Fibroblast of skin of left biceps (primary cell): ENCODE results near the gene BCL2L1.
"Not testable (repeated sequence)": the region's sequence is repeated elsewhere in the genome, so short reads cannot be mapped to it uniquely, and the experiment has no call there.

ENCODE experiments used
- DNase-seq, 2 experiments: peaks; one replicate each; pipeline ENCODE4 v3.0.0-alpha.2; 2013; ENCODE audit warnings: low read depth in 2 of 2

BCL2L1 gene

DNA sequence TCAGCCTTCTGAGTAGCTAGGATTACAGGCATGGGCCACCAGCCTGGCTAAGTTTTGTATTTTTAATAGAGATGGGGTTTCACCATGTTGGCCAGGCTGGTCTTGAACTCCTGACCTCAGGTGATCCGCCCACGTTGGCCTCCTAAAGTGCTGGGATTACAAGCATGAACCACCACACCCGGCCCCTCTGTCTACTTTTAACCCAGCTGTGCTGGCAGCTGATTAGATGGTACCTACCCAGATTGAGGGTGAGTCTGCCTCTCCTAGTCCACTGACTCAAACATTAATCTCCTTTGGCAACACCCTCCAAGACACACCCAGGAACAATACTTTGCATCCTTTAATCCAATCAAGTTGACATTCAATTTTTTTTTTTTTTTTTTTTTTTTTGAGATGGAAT lies 74.6 kb downstream of the BCL2L1 start:
- DNase-seq, result not testable (repeated sequence)

DNA sequence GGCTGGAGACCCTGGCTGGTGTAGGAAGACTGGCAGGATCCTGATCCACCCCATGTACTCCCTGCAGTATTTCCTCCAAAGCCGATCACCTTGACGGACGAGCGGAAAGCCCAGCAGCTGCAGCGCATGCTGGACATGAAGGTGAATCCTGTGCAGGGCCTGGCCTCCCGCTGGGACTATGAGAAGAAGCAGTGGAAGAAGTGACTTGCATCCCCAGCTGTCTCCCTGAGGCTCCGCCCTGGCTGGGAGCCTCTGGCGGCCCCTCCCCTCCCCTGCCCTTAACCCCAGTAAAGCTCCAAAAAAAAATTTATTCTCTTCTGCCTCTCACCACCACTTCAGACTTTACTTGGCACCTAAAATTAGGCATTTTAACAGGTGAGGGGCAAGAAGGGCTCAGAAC lies 78.0 kb downstream of the BCL2L1 start:
- no peak for DNase-seq

DNA sequence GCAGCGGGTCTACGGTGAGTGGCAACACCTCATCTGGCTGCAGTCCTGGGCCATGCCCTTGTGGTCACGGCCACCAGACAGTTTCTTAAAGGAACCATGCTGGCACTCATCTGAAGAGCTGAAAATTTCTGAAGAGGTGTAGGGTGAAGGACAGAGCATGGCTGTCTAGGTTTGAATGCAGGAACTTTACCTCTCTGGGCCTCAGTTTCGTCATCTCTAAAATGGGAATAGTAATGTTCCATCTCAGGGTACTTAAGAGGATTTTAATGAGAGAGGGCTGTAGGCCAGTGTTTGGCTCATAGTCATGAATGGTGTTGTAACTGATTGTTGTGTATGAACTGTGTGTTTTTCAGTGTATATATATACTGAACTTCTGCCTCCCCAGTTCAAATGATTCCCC lies 79.1 kb downstream of the BCL2L1 start:
- DNase-seq, result no peak

DNA sequence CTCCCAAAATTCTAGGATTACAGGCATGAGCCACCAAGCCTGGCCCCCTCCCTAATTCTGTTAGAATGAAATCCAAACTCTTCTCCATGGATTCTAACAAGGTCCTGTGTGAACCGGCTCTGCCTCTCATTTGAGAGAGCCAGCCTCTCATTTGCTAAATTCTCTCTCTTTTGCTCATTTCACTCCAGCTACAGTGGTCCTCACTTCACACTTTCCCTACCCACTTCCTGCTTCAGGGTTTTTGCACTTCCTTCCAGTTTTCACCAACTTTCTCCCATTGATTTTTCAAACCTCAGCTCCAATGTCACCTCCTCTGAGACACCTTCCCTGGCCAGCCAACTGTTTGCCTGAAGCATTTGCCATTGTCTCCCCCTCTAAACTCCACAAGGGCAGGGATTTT lies 79.8 kb downstream of the BCL2L1 start:
- no peak for DNase-seq

DNA sequence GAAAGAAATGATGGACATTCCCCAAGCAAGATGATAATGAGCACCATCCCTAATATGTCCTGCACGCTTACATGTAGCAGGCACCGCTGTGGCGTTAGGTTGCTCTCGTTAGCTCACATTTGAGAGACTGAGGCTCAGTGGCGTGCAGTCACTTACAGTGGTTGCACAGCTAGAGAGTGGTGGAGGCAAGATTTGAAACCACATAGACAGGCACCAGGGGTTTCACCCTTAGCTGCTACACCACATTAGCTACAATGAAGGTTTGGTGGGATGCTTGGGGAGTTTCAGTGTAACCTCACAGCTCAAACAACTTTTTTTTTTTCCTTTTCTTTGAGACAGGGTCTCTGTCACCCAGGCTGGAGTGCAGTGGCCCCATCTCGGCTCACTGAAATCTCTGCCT lies 81.3 kb downstream of the BCL2L1 start:
- no peak for DNase-seq

DNA sequence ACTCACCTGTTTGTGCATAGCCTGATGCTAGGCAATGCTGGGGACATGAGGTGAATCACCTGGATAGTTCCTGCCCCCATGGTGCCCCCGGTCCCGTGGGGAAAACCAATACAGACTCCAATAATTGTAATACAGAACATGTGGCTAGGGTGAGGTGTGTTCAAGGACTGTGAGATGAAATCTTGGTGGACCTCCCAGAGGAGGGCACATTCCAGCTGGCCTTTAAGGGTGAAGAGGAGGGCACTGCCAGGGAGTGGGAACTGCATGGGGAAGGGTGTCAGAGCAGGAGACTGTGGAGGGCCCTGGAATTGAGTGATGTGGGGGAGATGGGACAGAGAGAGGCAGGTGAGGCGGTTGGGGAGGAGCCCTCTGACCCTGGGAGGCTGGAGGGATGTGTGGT lies 82.4 kb downstream of the BCL2L1 start:
- no peak for DNase-seq

DNA sequence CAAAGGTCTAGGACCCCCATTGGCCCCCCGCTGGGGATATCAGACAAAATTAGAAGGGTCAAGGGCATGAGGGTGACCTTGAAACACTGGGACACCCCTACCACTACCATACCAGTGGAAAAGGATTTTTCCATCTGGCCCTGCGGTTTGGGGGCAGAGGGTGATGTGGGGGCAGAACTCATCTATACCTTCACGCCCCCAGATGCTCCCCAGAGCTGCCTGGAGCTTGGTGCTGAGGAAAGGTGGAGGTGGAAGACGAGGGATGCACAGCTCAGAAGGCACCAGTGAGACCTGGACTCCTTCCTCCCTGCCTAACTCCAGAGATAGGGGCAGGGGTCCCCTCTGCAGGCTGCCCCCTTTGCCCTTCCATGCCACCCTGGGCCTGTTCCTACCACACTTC lies 83.9 kb downstream of the BCL2L1 start:
- no peak for DNase-seq

DNA sequence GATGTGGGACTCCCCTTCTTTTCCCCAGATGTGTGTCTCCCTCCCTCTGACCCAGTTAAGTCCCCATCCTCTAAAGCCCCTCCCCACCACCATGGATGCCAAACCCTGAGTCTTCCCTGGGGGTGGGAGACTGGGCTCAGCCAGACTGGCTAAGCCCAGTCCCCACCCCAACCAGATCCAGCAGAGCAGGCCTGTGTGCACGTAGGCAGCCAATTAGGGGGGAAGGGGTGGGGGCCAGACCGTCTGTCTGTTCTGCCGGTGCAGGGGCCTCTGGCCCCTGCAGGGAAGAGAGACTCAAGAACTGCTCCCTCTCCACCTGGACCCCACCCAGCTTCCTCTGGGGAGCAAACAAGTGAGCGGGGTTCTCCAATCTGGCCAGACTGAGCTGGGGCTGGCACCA lies 84.4 kb downstream of the BCL2L1 start:
- DNase-seq, result no peak

DNA sequence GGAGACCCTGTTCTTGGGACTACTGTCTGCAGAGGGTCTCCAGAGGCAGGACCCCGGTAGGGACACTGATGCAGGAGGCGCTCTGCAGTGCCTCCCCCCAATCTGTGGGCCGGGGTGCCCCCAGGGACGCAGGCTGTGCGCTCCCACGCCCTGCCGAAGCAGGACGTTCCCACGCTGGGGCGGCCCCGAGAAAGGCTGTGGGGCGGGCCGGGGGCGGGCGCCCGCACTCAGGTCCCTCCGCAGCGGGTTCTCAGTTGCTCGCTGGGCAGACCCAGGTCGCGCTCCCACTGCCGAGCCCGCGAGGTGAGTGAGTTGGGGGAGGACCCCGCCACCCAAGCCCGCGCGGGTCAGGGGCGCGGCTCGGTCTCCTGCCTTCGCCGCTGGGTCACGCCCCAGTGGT lies 85.0 kb downstream of the BCL2L1 start, which contains the start of gene COX4I2:
Gene COX4I2, plus strand, starts transcription at position 253 of the 400 bp plus-strand sequence. CDS start 1,106 bp downstream, outside the sequence.
- DNase-seq, result no peak

DNA sequence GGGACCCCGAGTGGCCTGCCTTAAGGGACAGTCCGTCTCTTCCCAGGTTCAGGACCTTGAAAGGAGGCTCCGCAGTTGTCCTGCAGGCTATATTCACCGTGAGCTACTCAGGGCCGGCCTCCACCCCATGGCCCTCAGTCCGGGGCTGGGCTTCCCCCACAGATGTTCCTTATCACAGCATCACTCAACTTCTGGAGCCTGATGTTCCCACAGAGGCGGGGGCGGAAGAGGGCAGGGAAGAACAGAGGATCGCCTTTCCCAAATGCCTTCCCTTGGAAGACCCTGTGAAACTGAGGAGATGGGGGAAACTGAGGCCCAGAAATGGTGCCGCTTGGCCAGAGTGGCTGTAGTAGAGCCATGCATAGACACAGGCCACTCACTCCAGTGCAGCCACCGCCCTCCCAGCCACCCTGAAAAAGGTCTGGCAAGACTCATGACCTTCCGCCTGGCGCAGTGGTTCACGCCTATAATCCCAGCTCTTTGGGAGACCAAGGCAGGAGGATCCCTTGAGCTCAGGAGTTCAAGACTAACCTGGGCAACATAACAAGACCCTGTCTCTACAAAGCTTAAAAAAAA lies 89.2 kb downstream of the BCL2L1 start:
- DNase-seq, result no peak

DNA sequence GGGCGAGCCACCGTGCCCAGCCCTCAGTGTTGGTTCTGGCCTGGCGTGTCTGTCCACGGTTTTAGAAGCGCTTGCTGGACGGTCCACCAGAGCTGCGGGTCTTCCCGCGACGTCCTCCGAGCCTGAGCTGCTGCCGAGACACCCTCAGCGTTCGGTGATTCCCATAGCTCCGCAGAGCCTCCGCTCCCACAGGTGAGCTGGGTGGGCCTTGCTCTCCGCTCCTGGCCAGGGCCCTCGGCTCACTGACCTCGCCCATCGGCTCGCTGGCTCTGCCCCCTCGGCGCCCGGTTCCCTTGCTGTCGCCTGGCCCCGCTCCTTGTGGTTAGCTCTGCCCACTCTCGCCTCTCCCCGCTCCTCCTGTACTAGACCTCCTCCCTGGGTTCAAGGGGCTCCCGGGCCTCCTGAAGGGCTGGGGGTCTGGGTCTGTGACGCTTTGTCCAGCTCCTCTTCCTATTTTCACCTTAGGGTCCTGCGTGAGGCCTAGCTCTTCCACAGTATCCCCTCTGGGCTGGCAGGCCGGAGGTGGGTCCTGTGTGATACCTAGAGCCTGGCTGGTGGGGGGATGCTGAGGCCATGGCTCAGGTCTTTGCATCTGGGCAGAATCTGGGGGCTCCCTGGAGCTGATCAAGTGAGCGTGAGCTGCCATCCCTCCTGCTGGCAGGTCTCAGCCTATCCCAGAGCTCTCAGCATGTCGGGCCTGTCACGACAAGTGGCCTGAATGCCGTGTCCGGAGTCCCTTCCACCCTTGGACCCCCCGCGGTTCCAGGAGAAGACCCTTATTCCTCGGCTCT lies 89.9 kb downstream of the BCL2L1 start:
- no peak for DNase-seq

DNA sequence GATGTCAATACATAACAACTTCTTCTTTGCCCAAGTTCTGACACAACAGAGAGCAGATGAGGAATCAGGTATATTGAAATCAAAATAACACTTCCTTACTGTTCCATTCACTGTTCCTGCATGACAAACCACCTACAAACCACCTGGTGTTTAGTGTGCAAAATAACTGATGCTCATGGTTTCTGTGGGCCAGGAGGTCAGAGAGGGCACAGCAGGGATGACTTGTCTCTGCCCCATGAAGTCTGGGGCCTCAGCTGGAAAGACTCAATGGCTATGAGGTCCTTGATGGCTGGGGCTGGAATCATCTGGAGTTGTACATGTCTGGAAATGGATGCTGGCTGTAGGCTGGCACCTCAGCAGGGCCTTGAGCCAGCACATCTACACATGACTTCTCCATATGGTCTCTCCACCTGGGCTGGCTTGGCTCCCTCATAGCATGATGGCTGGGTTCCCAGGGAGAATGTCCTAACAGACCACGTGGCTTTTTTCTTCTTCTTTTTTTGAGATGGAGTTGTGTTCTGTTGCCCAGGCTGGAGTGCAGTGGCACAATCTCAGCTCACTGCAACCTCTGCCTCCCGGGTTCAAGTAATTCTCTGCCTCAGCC lies 92.4 kb downstream of the BCL2L1 start:
- no peak for DNase-seq

DNA sequence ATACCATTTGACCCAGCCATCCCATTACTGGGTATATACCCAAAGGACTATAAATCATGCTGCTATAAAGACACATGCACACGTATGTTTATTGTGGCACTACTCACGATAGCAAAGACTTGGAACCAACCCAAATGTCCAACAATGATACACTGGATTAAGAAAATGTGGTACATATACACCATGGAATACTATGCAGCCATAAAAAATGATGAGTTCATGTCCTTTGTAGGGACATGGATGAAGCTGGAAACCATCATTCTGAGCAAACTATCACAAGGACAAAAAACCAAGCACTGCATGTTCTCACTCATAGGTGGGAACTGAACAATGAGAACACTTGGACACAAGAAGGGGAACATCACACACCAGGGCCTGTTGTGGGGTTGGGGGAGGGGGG lies 94.6 kb downstream of the BCL2L1 start:
- DNase-seq, result not testable (repeated sequence)

DNA sequence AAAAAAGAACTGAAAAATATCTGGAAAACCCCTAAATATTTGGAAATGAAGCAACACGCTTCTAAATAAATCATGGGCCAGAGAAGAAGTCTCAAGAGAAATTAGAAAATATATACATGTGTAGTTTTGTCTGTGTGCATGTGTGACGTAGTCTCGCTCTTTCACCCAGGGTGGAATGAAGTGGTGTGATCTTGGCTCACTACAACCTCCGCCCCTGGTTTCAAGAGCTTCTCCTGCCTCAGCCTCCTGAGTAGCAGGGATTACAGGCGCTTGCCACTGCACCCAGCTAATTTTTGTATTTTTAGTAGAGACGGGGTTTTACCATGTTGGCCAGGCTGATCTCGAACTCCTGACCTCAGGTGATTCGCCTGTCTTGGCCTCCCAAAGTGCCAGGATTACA lies 96.1 kb downstream of the BCL2L1 start:
- not testable (repeated sequence) for DNase-seq

DNA sequence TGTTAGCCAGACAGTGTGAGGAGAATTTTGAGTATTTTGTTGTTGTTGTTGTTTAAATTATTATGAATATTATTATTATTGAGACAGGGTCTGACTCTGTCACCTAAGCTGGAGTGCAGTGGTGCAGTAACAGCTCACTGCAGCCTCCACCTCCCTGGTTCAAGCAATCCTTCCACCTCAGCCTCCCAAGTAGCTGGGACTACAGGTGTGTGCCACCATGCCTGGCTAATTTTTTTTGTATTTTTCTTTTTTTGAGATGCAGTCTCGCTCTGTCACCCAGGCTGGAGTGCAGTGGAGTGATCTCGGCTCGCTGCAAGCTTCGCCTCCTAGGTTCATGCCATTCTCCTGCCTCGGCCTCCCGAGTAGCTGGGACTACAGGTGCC lies 99.6 kb downstream of the BCL2L1 start:
- not testable (repeated sequence) for DNase-seq

DNA sequence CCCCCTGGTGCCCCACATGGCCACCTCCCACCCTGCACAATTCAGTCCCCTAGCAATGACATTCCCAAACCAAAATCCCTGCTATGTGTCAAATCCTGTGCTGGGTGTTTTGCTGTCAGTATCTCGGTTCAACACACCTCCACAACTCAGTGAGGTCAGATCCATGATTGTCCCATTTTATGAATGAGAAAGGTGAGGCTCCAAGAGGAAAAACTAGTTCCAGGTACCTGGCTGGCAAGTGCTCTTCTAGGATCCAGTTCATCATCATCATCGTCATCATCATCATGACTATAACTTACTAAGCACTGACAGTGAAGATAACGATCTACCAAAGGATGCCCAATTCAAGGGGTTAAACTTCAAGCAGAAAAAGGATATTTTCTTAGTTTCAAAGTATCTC lies 102.4 kb downstream of the BCL2L1 start:
- no peak for DNase-seq

DNA sequence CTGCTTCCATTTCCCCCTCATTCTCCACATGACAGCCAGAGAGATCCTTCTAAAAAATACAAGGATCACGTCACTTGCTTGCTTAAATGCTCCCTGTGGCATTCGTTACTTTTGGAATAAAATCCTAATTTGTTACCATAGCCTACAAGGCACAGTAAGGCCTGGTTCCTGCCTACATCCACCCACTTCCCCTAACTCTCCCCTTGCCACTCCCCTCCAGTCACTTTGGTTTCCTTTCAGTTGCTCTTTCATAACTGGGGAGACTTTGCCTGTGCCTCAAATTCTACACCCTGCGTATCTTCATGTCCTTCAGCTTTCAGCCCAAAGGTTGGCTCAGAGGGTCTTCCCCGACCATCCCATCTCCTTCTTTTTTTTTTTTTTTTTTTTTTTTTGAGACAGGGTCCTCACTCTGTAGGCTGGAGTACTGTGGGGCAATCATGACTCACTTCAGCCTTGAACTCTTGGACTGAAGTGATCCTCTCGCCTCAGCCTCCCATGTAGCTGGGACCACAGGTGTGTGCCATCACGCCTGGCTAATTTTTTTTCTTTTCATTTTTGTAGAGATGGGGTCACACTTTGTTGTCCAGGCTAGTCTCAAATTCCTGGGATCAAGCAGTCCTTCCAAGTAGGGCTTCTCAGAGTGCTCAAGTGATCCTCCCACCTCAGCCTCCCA lies 105.1 kb downstream of the BCL2L1 start:
- no peak for DNase-seq

DNA sequence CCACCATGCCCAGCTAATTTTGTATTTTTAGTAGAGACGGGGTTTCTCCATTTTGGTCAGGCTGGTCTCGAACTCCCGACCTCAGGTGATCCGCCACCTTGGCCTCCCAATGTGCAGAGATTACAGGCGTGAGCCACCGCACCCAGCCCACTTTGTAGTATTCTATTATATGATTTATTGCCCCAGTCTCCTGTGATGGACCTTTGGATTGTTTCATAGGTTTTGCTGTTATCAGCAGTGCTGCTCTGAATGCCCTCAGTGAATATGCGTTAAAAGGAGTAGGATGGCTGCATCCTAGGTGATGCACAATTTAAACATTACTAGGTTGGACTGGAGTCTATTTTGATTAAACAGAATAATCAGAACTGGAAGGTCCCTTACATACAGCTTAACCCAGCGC lies 107.3 kb downstream of the BCL2L1 start:
- DNase-seq, result no peak
